ENCODE results near the gene REXO1.

The REXO1 gene

GRCh38 chr19:1873524-1874473 is 25.5 kb upstream of the REXO1 start:
- no CpG with 5 or more reads among the region's 29 CpGs for WGBS (ENCODE audit: extremely low coverage, insufficient coverage, low lambda C conversion rate)
- Histone ChIP-seq H3K4me2 (ENCODE audit: low read length) (no peak overlapping the region), H4K5ac (ENCODE audit: low read length) (no peak overlapping the region), H3K4me3 (ENCODE audit: low read length) (no peak overlapping the region), H3K4ac (ENCODE audit: low read depth, low read length) (no peak overlapping the region), H3K18ac (ENCODE audit: low read length) (no peak overlapping the region), H3K27ac (ENCODE audit: low read depth, low read length) (no peak overlapping the region), H2BK5ac (ENCODE audit: low read length) (no peak overlapping the region), H2BK120ac (ENCODE audit: low read depth, low read length) (no peak overlapping the region), H3K27me3 (ENCODE audit: insufficient read depth, low read length, poor library complexity) (no peaks in the 10 kb centered on the region), H3K4me1 (ENCODE audit: control insufficient read depth, low read depth, low read length) (no peaks in the 10 kb centered on the region), H3K79me1 (ENCODE audit: low read length) (peaks cover 7% of the 10 kb centered on the region), H3K36me3 (ENCODE audit: control insufficient read depth, insufficient read depth, low read length) (no peaks in the 10 kb centered on the region), H3K79me2 (ENCODE audit: control insufficient read depth, insufficient read depth, low read length) (peaks cover 21% of the 10 kb centered on the region), H4K8ac (ENCODE audit: low read depth, low read length) (no peak overlapping the region), H3K56ac (ENCODE audit: low read length) (no peak overlapping the region), H2BK15ac (replicated peaks; ENCODE audit: low read depth) (no peak overlapping the region), H3K9ac (ENCODE audit: low read length) (no peak overlapping the region), H3K23ac (ENCODE audit: low read length) (no peak overlapping the region), H2AK5ac (ENCODE audit: low read length) (no peak overlapping the region)
- DNase-seq, result no peak

GRCh38 chr19:1872807-1873523 is 24.7 kb upstream of the REXO1 start:
- H3K9ac ChIP-seq (ENCODE audit: low read length), result no peak overlapping the region
- no peak overlapping the region for H4K8ac ChIP-seq (ENCODE audit: low read depth, low read length)
- peaks cover 7% of the 10 kb centered on the region for H3K79me1 ChIP-seq (ENCODE audit: low read length)
- no CpG with 5 or more reads among the region's 25 CpGs for WGBS (ENCODE audit: extremely low coverage, insufficient coverage, low lambda C conversion rate)
- no peak overlapping the region for H2AK5ac ChIP-seq (ENCODE audit: low read length)
- H4K5ac ChIP-seq (ENCODE audit: low read length), result no peak overlapping the region
- no peak overlapping the region for H2BK5ac ChIP-seq (ENCODE audit: low read length)
- no peak overlapping the region for H3K23ac ChIP-seq (ENCODE audit: low read length)
- DNase-seq, result no peak
- peaks cover 21% of the 10 kb centered on the region for H3K79me2 ChIP-seq (ENCODE audit: control insufficient read depth, insufficient read depth, low read length)
- no peaks in the 10 kb centered on the region for H3K27me3 ChIP-seq (ENCODE audit: insufficient read depth, low read length, poor library complexity)
- no peak overlapping the region for H2BK15ac ChIP-seq (replicated peaks; ENCODE audit: low read depth)
- no peak overlapping the region for H3K4me3 ChIP-seq (ENCODE audit: low read length)
- H3K18ac ChIP-seq (ENCODE audit: low read length), result no peak overlapping the region
- no peak overlapping the region for H3K56ac ChIP-seq (ENCODE audit: low read length)
- no peak overlapping the region for H2BK120ac ChIP-seq (ENCODE audit: low read depth, low read length)
- no peak overlapping the region for H3K4me2 ChIP-seq (ENCODE audit: low read length)
- H3K4me1 ChIP-seq (ENCODE audit: control insufficient read depth, low read depth, low read length), result no peaks in the 10 kb centered on the region
- H3K27ac ChIP-seq (ENCODE audit: low read depth, low read length), result no peak overlapping the region
- no peak overlapping the region for H3K4ac ChIP-seq (ENCODE audit: low read depth, low read length)
- no peaks in the 10 kb centered on the region for H3K36me3 ChIP-seq (ENCODE audit: control insufficient read depth, insufficient read depth, low read length)

GRCh38 chr19:1871630-1872029 is 23.3 kb upstream of the REXO1 start:
- Histone ChIP-seq H3K79me1 (ENCODE audit: low read length) (peaks cover 7% of the 10 kb centered on the region), H3K36me3 (ENCODE audit: control insufficient read depth, insufficient read depth, low read length) (no peaks in the 10 kb centered on the region), H2BK5ac (ENCODE audit: low read length) (no peak overlapping the region), H3K9ac (ENCODE audit: low read length) (no peak overlapping the region), H3K79me2 (ENCODE audit: control insufficient read depth, insufficient read depth, low read length) (peaks cover 21% of the 10 kb centered on the region), H4K8ac (ENCODE audit: low read depth, low read length) (no peak overlapping the region), H4K5ac (ENCODE audit: low read length) (no peak overlapping the region), H3K4ac (ENCODE audit: low read depth, low read length) (no peak overlapping the region), H3K18ac (ENCODE audit: low read length) (no peak overlapping the region), H3K4me1 (ENCODE audit: control insufficient read depth, low read depth, low read length) (no peaks in the 10 kb centered on the region), H3K4me2 (ENCODE audit: low read length) (no peak overlapping the region), H3K23ac (ENCODE audit: low read length) (no peak overlapping the region), H2BK15ac (replicated peaks; ENCODE audit: low read depth) (no peak overlapping the region), H2BK120ac (ENCODE audit: low read depth, low read length) (no peak overlapping the region), H3K4me3 (ENCODE audit: low read length) (no peak overlapping the region), H3K56ac (ENCODE audit: low read length) (no peak overlapping the region), H2AK5ac (ENCODE audit: low read length) (no peak overlapping the region), H3K27ac (ENCODE audit: low read depth, low read length) (no peak overlapping the region), H3K27me3 (ENCODE audit: insufficient read depth, low read length, poor library complexity) (no peaks in the 10 kb centered on the region)
- no CpG with 5 or more reads among the region's 13 CpGs for WGBS (ENCODE audit: extremely low coverage, insufficient coverage, low lambda C conversion rate)
- no peak for DNase-seq

GRCh38 chr19:1871140-1871597 is 22.9 kb upstream of the REXO1 start:
- Histone ChIP-seq H2BK15ac (replicated peaks; ENCODE audit: low read depth) (no peak overlapping the region), H2BK5ac (ENCODE audit: low read length) (no peak overlapping the region), H3K56ac (ENCODE audit: low read length) (no peak overlapping the region), H2AK5ac (ENCODE audit: low read length) (no peak overlapping the region), H3K18ac (ENCODE audit: low read length) (no peak overlapping the region), H3K4me1 (ENCODE audit: control insufficient read depth, low read depth, low read length) (no peaks in the 10 kb centered on the region), H3K79me1 (ENCODE audit: low read length) (peaks cover 7% of the 10 kb centered on the region), H2BK120ac (ENCODE audit: low read depth, low read length) (no peak overlapping the region), H3K27ac (ENCODE audit: low read depth, low read length) (no peak overlapping the region), H3K4ac (ENCODE audit: low read depth, low read length) (no peak overlapping the region), H3K36me3 (ENCODE audit: control insufficient read depth, insufficient read depth, low read length) (no peaks in the 10 kb centered on the region), H3K9ac (ENCODE audit: low read length) (no peak overlapping the region), H3K27me3 (ENCODE audit: insufficient read depth, low read length, poor library complexity) (no peaks in the 10 kb centered on the region), H3K79me2 (ENCODE audit: control insufficient read depth, insufficient read depth, low read length) (peaks cover 21% of the 10 kb centered on the region), H3K23ac (ENCODE audit: low read length) (no peak overlapping the region), H4K8ac (ENCODE audit: low read depth, low read length) (no peak overlapping the region), H4K5ac (ENCODE audit: low read length) (no peak overlapping the region), H3K4me3 (ENCODE audit: low read length) (no peak overlapping the region), H3K4me2 (ENCODE audit: low read length) (no peak overlapping the region)
- no CpG with 5 or more reads among the region's 15 CpGs for WGBS (ENCODE audit: extremely low coverage, insufficient coverage, low lambda C conversion rate)
- no peak for DNase-seq

- no peak overlapping the region for H3K4ac ChIP-seq (ENCODE audit: low read depth, low read length)
- no CpG with 5 or more reads among the region's 7 CpGs for WGBS (ENCODE audit: extremely low coverage, insufficient coverage, low lambda C conversion rate)
- no peak for DNase-seq
- peaks cover 5% of the 10 kb centered on the region for H3K79me1 ChIP-seq (ENCODE audit: low read length)
- H3K23ac ChIP-seq (ENCODE audit: low read length), result no peak overlapping the region
- H3K4me1 ChIP-seq (ENCODE audit: control insufficient read depth, low read depth, low read length), result no peaks in the 10 kb centered on the region
- H4K5ac ChIP-seq (ENCODE audit: low read length), result no peak overlapping the region
- no peak overlapping the region for H2AK5ac ChIP-seq (ENCODE audit: low read length)
- no peak overlapping the region for H4K8ac ChIP-seq (ENCODE audit: low read depth, low read length)
- no peak overlapping the region for H3K9ac ChIP-seq (ENCODE audit: low read length)
- no peaks in the 10 kb centered on the region for H3K36me3 ChIP-seq (ENCODE audit: control insufficient read depth, insufficient read depth, low read length)
- no peaks in the 10 kb centered on the region for H3K27me3 ChIP-seq (ENCODE audit: insufficient read depth, low read length, poor library complexity)
- H2BK120ac ChIP-seq (ENCODE audit: low read depth, low read length), result no peak overlapping the region
- no peak overlapping the region for H2BK5ac ChIP-seq (ENCODE audit: low read length)
- H3K27ac ChIP-seq (ENCODE audit: low read depth, low read length), result no peak overlapping the region
- H3K79me2 ChIP-seq (ENCODE audit: control insufficient read depth, insufficient read depth, low read length), result peaks cover 10% of the 10 kb centered on the region
- no peak overlapping the region for H3K56ac ChIP-seq (ENCODE audit: low read length)
- H3K4me2 ChIP-seq (ENCODE audit: low read length), result no peak overlapping the region
- no peak overlapping the region for H3K4me3 ChIP-seq (ENCODE audit: low read length)
- H3K18ac ChIP-seq (ENCODE audit: low read length), result no peak overlapping the region
- H2BK15ac ChIP-seq (replicated peaks; ENCODE audit: low read depth), result no peak overlapping the region
These were observed 20.7 kb upstream of the REXO1 start for GRCh38 chr19:1868971-1869370.

Measured in mesendoderm (in vitro differentiated cells).